GM18520 (cell line): ENCODE measurements around the gene YARS1.

ENCODE experiments used
- ATAC-seq: cut with Tn5 transposase; IDR thresholded peaks from one replicate; pipeline ENCODE4 v1.9.1; 2021; ENCODE audit not compliant: unreplicated experiment

YARS1 gene

DNA sequence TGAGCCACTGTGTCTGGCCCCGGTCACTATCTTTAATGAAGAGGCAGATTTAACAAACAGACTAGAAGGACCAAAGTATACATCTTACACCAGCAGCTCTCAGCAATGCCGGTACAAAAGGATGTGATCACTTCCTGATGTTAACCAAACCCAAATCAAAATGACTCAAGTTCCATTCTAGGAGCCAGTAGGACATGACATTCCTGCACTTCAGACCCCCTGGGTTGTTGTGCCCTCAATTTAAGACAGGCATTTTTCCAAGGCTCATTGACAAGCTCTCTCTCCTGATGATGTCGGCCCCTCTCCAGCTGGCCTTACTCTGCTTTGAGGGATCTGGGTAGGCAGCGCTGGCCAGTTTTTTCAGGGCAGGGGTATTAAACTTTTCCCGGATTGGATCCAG lies 35.1 kb downstream of the YARS1 start:
- ATAC-seq, result no peak

DNA sequence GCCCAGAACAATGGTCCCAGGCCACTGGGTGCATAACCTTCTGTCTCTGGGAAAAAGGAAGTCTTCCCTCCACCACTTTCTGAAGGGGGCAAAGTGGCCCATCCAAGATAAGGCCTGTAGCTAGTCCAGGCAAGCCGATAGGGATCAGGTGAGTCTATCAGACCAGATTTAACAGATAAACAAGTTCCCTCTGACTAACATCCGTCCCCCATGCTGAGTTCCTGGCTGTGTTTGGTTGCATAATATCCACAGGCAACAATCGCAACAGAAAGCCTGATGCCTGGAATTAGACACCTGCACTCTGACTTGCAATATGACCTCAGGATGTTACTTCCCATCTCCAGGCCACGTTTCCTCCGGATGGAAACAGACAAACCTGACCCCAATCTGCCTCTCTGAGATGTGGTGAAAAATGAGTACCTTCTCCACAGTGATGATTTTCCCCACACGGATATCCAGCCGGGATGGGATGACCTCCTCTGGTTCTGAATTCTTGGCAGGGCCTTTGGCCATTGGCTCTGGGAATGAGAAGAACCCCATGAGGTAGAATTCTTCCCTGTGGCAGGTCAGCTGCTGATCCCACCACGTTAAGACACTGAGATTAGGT lies 36.4 kb downstream of the YARS1 start:
- ATAC-seq, result no peak

DNA sequence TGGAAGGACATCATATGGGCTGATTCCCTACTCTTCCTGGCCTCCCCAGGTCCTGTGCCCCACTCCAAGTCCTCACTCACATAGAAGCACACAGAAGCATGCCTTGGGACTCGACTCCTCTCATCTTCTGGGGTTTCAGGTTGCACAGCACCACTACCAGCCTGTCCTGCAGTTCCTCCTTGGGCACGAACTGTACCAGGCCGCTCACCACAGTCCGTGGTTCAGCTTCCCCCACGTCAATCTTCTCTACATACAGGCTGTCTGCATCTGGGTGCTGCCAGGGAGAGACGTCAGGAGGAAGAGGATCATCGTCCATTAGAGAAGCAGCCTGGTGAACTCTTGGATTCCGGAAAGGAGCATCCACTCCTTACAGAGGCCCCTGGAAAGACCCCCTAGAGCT lies 37.2 kb downstream of the YARS1 start:
- no peak for ATAC-seq

- no peak for ATAC-seq
These were observed 37.9 kb downstream of the YARS1 start for GRCh38 chr1:32779242-32779641.

DNA sequence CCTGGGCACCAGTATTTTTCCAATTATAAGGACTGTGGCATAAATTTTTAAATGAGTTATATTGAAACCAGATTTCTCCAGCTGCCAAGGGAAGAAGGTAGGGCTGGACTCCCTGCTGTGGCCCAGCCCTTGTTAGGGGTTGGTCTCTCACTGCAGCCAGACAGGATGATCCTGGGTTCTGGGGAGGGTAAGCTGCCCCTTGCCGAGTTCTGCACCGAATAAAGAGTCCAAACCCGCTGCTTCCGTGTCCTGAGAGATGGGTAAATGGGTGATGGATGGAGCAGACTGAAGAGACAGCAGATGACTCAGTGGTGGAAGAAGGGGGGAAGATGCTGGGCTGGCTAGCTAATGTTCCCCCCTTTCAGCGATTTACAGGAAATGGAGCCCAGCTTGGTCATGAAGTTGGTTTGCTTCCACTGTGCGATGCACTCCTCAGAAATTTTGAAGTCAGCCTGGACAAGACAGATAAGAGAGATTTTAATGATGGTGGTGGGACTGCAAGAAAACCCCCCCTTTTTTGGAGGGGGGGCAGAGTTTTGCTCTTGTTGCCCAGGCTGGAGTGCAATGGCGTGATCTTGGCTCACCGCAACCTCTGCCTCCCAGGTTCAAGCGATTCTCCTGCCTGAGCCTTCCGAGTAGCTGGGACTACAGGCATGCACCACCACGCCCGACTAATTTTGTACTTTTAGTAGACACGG lies 41.4 kb downstream of the YARS1 start:
- no peak for ATAC-seq

- ATAC-seq, result no peak
These were observed 42.1 kb downstream of the YARS1 start for GRCh38 chr1:32774950-32775634.

- ATAC-seq, result no peak
These were observed 42.7 kb downstream of the YARS1 start for GRCh38 chr1:32774464-32774808.

GRCh38 chr1:32773764-32774463 lies 43.2 kb downstream of the YARS1 start:
- no peak for ATAC-seq

DNA sequence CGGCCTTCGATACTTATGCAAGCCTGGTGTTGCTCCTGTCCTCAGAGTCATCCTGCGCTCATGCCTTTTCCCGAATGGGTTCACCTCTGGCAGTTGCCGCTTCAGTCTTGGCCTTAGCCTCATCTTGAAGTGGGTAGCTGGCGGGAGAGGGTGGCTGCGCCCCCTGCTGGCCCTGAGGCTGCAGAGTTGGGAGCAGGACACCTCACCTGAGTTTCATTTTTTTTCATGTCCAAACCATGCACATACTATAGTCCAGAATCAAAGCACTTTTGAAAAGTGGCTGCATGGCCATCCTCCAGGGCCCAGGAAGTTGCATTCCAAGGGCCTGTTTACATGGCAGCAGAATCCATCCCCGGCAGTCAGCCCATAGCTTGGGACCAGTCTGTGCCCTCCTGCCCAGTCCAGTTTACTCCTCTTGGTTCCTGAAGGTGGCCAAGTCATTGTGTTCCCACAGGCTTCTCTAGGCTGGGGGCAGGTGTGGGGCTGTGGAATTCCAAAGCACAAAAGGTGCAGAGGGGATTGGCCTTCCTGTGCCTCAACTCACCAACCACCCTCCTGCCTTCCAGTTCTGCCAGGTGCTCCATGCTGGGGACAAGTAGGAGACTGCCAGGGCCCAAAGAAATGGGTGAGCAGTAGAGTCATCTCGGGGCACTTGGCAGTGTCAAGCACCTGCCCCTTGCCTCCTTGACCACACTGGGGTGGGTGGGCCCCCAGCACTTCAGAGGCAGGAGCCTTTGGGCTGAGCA lies 44.0 kb downstream of the YARS1 start:
- no peak for ATAC-seq

GRCh38 chr1:32772281-32773017 lies 44.7 kb downstream of the YARS1 start:
- no peak for ATAC-seq

GRCh38 chr1:32771561-32772280 lies 45.4 kb downstream of the YARS1 start:
- no peak for ATAC-seq

GRCh38 chr1:32770741-32771548 lies 46.2 kb downstream of the YARS1 start:
- ATAC-seq, result no peak

- no peak for ATAC-seq
These were observed 46.9 kb downstream of the YARS1 start for GRCh38 chr1:32770221-32770731.

DNA sequence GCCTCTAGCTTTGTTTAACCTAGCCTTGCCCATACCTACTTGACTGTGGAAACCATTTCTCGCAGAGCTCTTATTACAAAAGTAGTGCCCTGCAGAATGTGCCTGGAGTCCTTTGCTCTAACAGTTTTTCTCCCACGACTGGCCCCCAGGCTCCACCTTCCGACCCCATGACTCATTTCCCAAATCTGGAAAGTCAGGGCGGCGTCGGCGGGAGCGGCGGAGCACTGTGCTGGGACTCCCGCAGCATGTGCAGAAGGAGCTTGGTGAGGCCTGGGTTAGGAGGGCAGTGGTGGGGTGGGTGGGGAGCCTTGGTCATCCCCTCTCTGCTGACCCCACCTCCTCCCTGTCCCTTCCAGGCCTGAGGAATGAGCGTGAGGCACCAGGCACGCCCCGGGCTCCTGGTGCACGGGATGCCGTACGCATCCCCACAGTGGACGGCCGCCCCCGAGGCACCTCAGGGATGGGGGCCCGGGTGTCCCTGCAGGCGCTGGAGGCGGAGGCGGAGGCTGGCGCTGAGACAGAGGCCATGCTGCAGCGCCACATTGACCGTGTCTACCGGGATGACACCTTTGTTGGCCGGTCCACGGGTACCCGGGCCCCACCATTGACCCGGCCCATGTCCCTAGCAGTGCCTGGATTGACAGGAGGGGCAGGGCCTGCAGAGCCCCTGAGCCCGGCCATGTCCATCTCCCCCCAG lies 47.5 kb downstream of the YARS1 start:
- ATAC-seq, result no peak

- ATAC-seq, result no peak
These were observed 48.9 kb downstream of the YARS1 start for GRCh38 chr1:32768110-32768850.

- ATAC-seq, result no peak
These were observed 49.5 kb downstream of the YARS1 start for GRCh38 chr1:32767641-32768040.

DNA sequence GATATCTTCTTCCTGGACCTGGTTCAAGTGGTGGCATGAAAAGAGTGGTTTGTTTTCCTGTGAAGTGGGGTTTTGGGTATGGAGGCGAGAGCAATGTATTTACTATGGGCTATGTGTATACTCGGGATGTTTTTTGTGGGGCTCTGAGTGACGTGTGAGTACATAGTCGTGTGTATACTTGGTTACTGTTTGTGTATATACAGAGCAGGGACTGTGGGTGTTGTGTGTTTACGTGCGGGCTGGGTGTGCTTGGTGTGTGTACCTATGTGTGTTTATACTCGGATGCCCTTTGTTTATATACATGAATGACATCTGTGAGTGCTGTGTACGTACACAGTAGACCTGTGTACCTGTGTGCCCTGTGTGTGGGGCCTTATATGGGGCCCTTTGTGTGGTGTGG lies 50.0 kb downstream of the YARS1 start:
- ATAC-seq, result no peak
